Fibroblast of pulmonary artery (primary cell): ENCODE results near the gene MROH9.
"Not testable (repeated sequence)": the region's sequence is repeated elsewhere in the genome, so short reads cannot be mapped to it uniquely, and the experiment has no call there.

Source experiments
- DNase-seq: peaks from one replicate; pipeline ENCODE4 v3.0.0-alpha.2; 2010; ENCODE audit warnings: low read depth
- H3K4me3 ChIP-seq: replicated peaks from 2 replicates; pipeline ENCODE4 v1.5.1; 2011; ENCODE audit warnings: low read depth, mild to moderate bottlenecking, control low read depth, low read length, moderate library complexity
- CTCF ChIP-seq: IDR thresholded peaks from 2 replicates; pipeline ENCODE4 v1.5.1; 2011; ENCODE audit warnings: mild to moderate bottlenecking, control low read depth, low read length, inconsistent platforms; ENCODE audit errors: missing control alignments

Gene MROH9

GRCh38 chr1:170931650-170932049 lies 3.7 kb upstream of the MROH9 start:
- no peak overlapping the region for H3K4me3 ChIP-seq
- no peak for DNase-seq
- no peak for TF ChIP-seq CTCF

GRCh38 chr1:170932236-170932635 lies 3.1 kb upstream of the MROH9 start:
- TF ChIP-seq CTCF, result no peak
- DNase-seq, result no peak
- no peak overlapping the region for H3K4me3 ChIP-seq

- no peak for DNase-seq
- TF ChIP-seq CTCF, result no peak
- H3K4me3 ChIP-seq, result no peak overlapping the region
These were observed 2.9 kb downstream of the MROH9 start for GRCh38 chr1:170938281-170938680.

GRCh38 chr1:170939476-170939875 lies 4.1 kb downstream of the MROH9 start:
- no peak overlapping the region for H3K4me3 ChIP-seq
- no peak for DNase-seq
- TF ChIP-seq CTCF, result no peak

GRCh38 chr1:170951744-170952143 lies 16.4 kb downstream of the MROH9 start:
- not testable (repeated sequence) for H3K4me3 ChIP-seq, DNase-seq

- no peak for DNase-seq
- no peak overlapping the region for H3K4me3 ChIP-seq
- TF ChIP-seq CTCF, result no peak
These were observed 24.1 kb downstream of the MROH9 start for GRCh38 chr1:170959385-170959784.

GRCh38 chr1:170964506-170964905 lies 29.2 kb downstream of the MROH9 start:
- H3K4me3 ChIP-seq, result no peak overlapping the region
- no peak for TF ChIP-seq CTCF
- DNase-seq, result no peak
